Measurements from ENCODE around the gene TRIO. TPM values are rescaled to one million over a fixed set of nuclear protein-coding genes. Genes with fewer than 3 reads are reported as not detected.

TRIO gene
- total and polyA plus RNA-seq, 12 donors = 26.2 to 85.2 (median 61.9) TPM

DNA sequence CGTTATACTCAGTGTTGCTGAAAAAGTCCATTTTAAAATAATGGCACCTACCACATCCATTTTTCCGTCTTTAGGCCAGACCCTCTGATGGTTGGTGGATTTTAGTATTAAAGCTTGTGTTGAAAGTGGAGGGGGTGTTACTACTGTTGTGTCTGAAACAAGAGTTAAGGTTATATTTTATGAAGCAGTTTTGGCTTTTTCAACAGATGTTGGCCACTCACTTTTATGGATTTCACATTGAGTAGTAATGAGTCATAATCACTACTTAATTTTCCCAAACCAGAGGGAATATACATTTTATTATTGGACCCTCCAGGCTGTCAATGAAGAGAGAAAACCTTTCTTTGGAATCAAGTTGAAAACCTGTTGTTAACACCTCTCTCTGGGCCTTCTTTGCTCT lies 88.0 kb downstream of the TRIO start:
- Histone ChIP-seq H3K27ac (peak overlapping the region in 1 of 10 donors; percentile 27), H3K27me3 (no peaks in the 10 kb centered on the region), H3K4me1 (peaks cover 0 to 57% (median 32%) of the 10 kb centered on the region in 9 donors), H3K9me3 (no peaks in the 10 kb centered on the region), H3K4me3 (no peak overlapping the region), H3K36me3 (no peaks in the 10 kb centered on the region)
- intact Hi-C loops (cut with DNase I) = no loop called here
- ATAC-seq (no peak), DNase-seq (no peak)
- WGBS, 2 donors = 89 to 95% methylated on average over 2 of the region's 2 CpGs
- TF ChIP-seq, protein P1, sequence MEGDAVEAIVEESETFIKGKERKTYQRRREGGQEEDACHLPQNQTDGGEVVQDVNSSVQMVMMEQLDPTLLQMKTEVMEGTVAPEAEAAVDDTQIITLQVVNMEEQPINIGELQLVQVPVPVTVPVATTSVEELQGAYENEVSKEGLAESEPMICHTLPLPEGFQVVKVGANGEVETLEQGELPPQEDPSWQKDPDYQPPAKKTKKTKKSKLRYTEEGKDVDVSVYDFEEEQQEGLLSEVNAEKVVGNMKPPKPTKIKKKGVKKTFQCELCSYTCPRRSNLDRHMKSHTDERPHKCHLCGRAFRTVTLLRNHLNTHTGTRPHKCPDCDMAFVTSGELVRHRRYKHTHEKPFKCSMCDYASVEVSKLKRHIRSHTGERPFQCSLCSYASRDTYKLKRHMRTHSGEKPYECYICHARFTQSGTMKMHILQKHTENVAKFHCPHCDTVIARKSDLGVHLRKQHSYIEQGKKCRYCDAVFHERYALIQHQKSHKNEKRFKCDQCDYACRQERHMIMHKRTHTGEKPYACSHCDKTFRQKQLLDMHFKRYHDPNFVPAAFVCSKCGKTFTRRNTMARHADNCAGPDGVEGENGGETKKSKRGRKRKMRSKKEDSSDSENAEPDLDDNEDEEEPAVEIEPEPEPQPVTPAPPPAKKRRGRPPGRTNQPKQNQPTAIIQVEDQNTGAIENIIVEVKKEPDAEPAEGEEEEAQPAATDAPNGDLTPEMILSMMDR (IDR thresholded peaks at IDR 0.05) = no peak

DNA sequence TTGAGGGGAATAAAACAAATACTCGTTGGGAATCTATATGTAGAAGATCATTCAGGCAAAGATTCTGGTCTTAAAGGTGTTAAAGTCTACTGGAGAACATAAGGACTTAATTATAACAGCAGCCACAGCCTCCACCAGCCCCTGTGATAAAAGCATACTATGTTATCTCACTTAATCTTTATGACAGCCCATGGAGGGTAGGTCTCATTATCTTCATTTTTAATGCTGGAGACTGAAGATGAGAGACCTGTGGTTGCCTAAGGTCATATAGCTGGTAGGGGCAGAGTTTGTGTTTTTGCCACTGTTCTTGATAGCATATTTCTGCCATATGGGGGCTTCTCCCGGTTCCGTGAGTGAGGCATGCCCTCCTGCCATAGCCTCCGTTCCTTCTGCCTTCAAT lies 88.7 kb downstream of the TRIO start:
- WGBS, 2 donors = 92 to 96% methylated on average over 4 of the region's 4 CpGs
- intact Hi-C loops (cut with DNase I) = no loop called here
- DNase-seq = no peak
- H3K27me3 ChIP-seq = no peaks in the 10 kb centered on the region
- no peak overlapping the region for H3K4me3 ChIP-seq
- no peaks in the 10 kb centered on the region for H3K36me3 ChIP-seq
- no peak overlapping the region for H3K27ac ChIP-seq
- H3K9me3 ChIP-seq = no peaks in the 10 kb centered on the region
- H3K4me1 ChIP-seq = peaks cover 0 to 50% (median 28%) of the 10 kb centered on the region in 9 donors
- TF ChIP-seq, protein P1 (IDR thresholded peaks at IDR 0.05) = no peak
- no peak for ATAC-seq

DNA sequence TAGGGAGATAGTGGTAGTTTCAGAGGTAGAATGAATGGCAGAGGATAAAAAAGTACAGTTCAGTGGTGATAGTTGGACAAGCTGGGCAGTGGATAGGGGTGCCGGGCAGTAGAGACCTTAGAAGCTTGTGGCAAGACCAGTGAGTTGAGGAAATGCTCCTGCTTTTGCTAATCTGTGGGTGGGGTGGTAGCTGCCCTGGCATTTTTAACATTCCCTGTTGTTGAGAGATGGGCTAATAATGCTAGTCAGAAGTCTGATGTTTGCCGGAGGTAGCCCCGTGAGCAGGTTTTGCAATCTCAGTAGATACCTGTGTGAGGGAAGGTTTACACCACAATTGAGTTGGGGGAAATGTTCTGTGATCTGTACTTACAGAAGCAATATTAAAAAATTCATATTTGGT lies 91.1 kb downstream of the TRIO start:
- no peak for ATAC-seq

DNA sequence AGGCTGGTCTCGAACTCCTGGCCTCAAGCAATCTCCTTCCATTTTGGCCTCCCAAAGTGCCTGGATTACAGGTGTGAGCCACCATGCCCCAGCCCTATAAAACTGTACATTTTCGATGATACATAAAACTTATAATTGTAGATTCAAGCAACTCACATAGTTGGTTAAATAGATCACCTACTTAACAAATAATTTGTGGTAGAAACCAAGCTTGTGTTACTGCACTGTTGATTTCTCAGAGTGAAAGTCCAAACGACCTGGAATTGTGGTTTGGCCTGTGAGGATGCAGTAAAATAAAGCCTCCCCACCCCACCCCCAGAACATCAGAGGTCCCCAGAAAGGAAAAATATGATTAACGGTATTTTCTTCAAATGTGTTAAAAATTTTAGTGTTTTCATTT lies 92.7 kb downstream of the TRIO start:
- DNase-seq (no peak), ATAC-seq (no peak)
- peaks cover 2 to 49% (median 21%) of the 10 kb centered on the region in 9 donors for H3K4me1 ChIP-seq

More for the DNA sequence above, 91.1 kb downstream of the TRIO start:
- H3K36me3 ChIP-seq = no peaks in the 10 kb centered on the region
- DNase-seq = no peak
- H3K4me3 ChIP-seq = no peak overlapping the region
- H3K27ac ChIP-seq = no peak overlapping the region
- WGBS, 2 donors = 85 to 93% methylated on average over 3 of the region's 3 CpGs
- intact Hi-C loops (cut with DNase I) = no loop called here
- TF ChIP-seq, protein P1 (IDR thresholded peaks at IDR 0.05) = no peak
- H3K27me3 ChIP-seq = no peaks in the 10 kb centered on the region
- H3K4me1 ChIP-seq = peaks cover 2 to 49% (median 24%) of the 10 kb centered on the region in 9 donors
- H3K9me3 ChIP-seq = no peaks in the 10 kb centered on the region

More for the DNA sequence above, 92.7 kb downstream of the TRIO start:
- Histone ChIP-seq H3K9me3 (no peaks in the 10 kb centered on the region), H3K4me3 (no peak overlapping the region), H3K27me3 (no peaks in the 10 kb centered on the region), H3K36me3 (no peaks in the 10 kb centered on the region), H3K27ac (no peak overlapping the region)
- intact Hi-C loops (cut with DNase I) = no loop called here
- TF ChIP-seq, protein P1 (IDR thresholded peaks at IDR 0.05) = no peak
- WGBS, 2 donors = 86 to 88% methylated on average over 4 of the region's 4 CpGs

All from heart right ventricle (tissue), 16 donors.